Naive thymus-derived CD4-positive, alpha-beta T cell (primary cell): ENCODE data around the gene CMIP. TPM values are rescaled to one million over a fixed set of nuclear protein-coding genes. Genes with fewer than 3 reads are reported as not detected.

Experiments used
- ATAC-seq: fragments of 150-1000 bp; cut with Tn5 transposase; 2 replicates; pipeline ENCODE4 v1.10.0; 2021; ENCODE audit warnings: mild to moderate bottlenecking, moderate library complexity
- CTCF ChIA-PET: fragments of 350-600 bp; sonication (Branson Sonifier 250); formaldehyde crosslinking; loops from one replicate; lab custom pipeline; 2021; ENCODE audit warnings: antibody characterized with exemption; lab: Charles Lee
- POLR2A ChIA-PET: fragments of 350-600 bp; sonication (Branson Sonifier 250); formaldehyde crosslinking; loops from one replicate; lab custom pipeline; 2021; ENCODE audit warnings: antibody characterized with exemption, inconsistent platforms; lab: Charles Lee
- DNase-seq, 9 donors: peaks; one replicate each; pipeline versions ENCODE4 v3.0.0 to v3.0.0-alpha.2; 2020 to 2022; ENCODE audit warnings: mixed read lengths in 1 of 9
- H3K27ac ChIP-seq: one replicate; pipeline ENCODE4 v1.7.0; 2013; ENCODE audit warnings: mild to moderate bottlenecking, low read depth, low read length, moderate library complexity
- H3K27me3 ChIP-seq, 2 donors: one replicate each; pipeline ENCODE4 v1.7.0; 2013; ENCODE audit warnings: low read length in 2 of 2, mild to moderate bottlenecking in 2 of 2, moderate library complexity in 2 of 2; ENCODE audit not compliant: control insufficient read depth in 2 of 2, insufficient read depth in 2 of 2
- H3K36me3 ChIP-seq, 3 experiments: 1 replicate in 2 of 3; 2 replicates in 1 of 3; pipeline ENCODE4 v1.7.0; 2013; ENCODE audit warnings: low read length in 3 of 3, mild to moderate bottlenecking in 3 of 3, moderate library complexity in 1 of 3; ENCODE audit not compliant: insufficient read depth in 3 of 3, control insufficient read depth in 2 of 3
- H3K4me1 ChIP-seq, 2 donors: one replicate each; pipeline ENCODE4 v1.7.0; 2013; ENCODE audit warnings: low read length in 2 of 2, mild to moderate bottlenecking in 2 of 2, moderate library complexity in 1 of 2; ENCODE audit not compliant: control insufficient read depth in 2 of 2, insufficient read depth in 2 of 2
- H3K4me3 ChIP-seq: 2 replicates; pipeline ENCODE4 v1.7.0; 2013; ENCODE audit warnings: mild to moderate bottlenecking, low read length
- H3K9me3 ChIP-seq, 3 experiments: 1 replicate in 2 of 3; 2 replicates in 1 of 3; pipeline ENCODE4 v1.7.0; 2013; ENCODE audit warnings: low read length in 3 of 3; ENCODE audit not compliant: control insufficient read depth in 2 of 3
- H3K27ac Mint-ChIP-seq, 9 donors: one replicate each; pipeline ENCODE4 v1.8.0; 2020 to 2022; ENCODE audit warnings: mixed read lengths in 9 of 9, mild to moderate bottlenecking in 8 of 9, moderate library complexity in 5 of 9, inconsistent platforms in 2 of 9
- H3K27me3 Mint-ChIP-seq, 5 donors: one replicate each; pipeline ENCODE4 v1.8.0; 2021 to 2022; ENCODE audit warnings: mixed read lengths in 5 of 5, mild to moderate bottlenecking in 1 of 5
- H3K36me3 Mint-ChIP-seq, 5 donors: one replicate each; pipeline ENCODE4 v1.8.0; 2020 to 2022; ENCODE audit warnings: mixed read lengths in 5 of 5, mild to moderate bottlenecking in 3 of 5, inconsistent platforms in 1 of 5
- H3K4me1 Mint-ChIP-seq, 7 donors: one replicate each; pipeline ENCODE4 v1.8.0; 2020 to 2022; ENCODE audit warnings: mixed read lengths in 7 of 7, mild to moderate bottlenecking in 3 of 7, inconsistent platforms in 1 of 7
- H3K4me3 Mint-ChIP-seq, 10 donors: one replicate each; pipeline ENCODE4 v1.8.0; 2020 to 2022; ENCODE audit warnings: mild to moderate bottlenecking in 10 of 10, mixed read lengths in 10 of 10, moderate library complexity in 6 of 10, inconsistent platforms in 2 of 10
- H3K9me3 Mint-ChIP-seq, 11 donors: one replicate each; pipeline ENCODE4 v1.8.0; 2020 to 2022; ENCODE audit warnings: mixed read lengths in 11 of 11, mild to moderate bottlenecking in 4 of 11, inconsistent platforms in 1 of 11, moderate library complexity in 1 of 11
- intact Hi-C, 2 donors: fragments of 100-400 bp; cut with micrococcal nuclease; formaldehyde crosslinking; loops; one replicate each; pipeline ENCODE4 v1.15.1; 2023
- polyA plus RNA-seq, 2 donors: library from polyadenylated mRNA; unstranded; fragments of 300-500 nt; fragmentation: Illumina TruSeq; gene quantifications; one replicate each; pipeline ENCODE4 v1.2.3, GENCODE V29; 2021
- total RNA-seq, 6 experiments: library from RNA in 5 of 6; stranded (reverse) in 5 of 6; gene quantifications; 1 replicate in 5 of 6; 2 replicates in 1 of 6; pipeline ENCODE4 v1.2.3 and lab custom pipeline; 2021 to 2026

Gene CMIP
- total and polyA plus RNA-seq, 7 experiments from 2014 or later, result 0.66 to 75.4 (median 34.3) TPM

DNA sequence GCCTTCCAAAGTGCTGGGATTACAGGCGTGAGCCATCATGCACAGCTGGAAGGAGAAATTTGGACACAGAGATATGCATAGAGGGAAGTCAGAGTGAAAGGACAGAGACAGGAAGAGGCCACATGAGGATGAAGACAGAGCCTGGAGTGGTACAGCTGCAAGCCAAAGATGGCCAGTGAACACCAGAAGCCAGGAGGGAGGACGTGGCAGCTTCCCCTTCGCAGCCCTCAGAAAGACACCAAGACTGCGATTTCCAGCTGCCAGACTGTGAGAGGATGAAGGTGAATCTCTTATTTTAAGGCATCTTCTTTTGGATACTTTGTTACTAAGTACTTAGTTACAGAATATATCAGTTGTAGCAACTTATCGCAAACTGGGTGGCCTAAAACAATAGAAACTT is 274.0 kb downstream of the CMIP start:
- Mint-ChIP-seq H3K4me1 (peaks cover 35 to 58% (median 44%) of the 10 kb centered on the region in 7 donors), H3K36me3 (peaks cover 0 to 9% (median 0%) of the 10 kb centered on the region in 5 donors), H3K27ac (peak overlapping the region; percentile 51 to 94 (median 85)), H3K4me3 (peak overlapping the region; percentile 75 to 88 (median 82)), H3K27me3 (no peaks in the 10 kb centered on the region), H3K9me3 (peaks cover 0 to 7% (median 0%) of the 10 kb centered on the region in 11 donors)
- Histone ChIP-seq H3K27me3 (no peaks in the 10 kb centered on the region), H3K27ac (peak overlapping the region; percentile 55), H3K4me3 (peak overlapping the region; percentile 18), H3K9me3 (no peaks in the 10 kb centered on the region), H3K36me3 (no peaks in the 10 kb centered on the region), H3K4me1 (peaks cover 25 to 35% of the 10 kb centered on the region in 2 donors)
- no peak for DNase-seq
- POLR2A ChIA-PET, result interaction anchor here (0.6 to 1.7 kb wide), 3 partner anchors 11 to 267 kb away, joined by 4 to 8 read pairs (median 4); no protein-coding TSS in a partner anchor
- peak; percentile 17 for ATAC-seq
- CTCF ChIA-PET, result interaction anchor here (0.9 to 1.7 kb wide), 6 partner anchors 11 to 682 kb away, joined by 3 to 5 read pairs (median 4); partner anchors contain the start of gene ATMIN
- intact Hi-C loops, result loop anchor here (1.0 to 5.0 kb wide), 5 partner anchors 85 to 406 kb away; partner anchors contain the start of gene GAN (in 2 of the 2)

DNA sequence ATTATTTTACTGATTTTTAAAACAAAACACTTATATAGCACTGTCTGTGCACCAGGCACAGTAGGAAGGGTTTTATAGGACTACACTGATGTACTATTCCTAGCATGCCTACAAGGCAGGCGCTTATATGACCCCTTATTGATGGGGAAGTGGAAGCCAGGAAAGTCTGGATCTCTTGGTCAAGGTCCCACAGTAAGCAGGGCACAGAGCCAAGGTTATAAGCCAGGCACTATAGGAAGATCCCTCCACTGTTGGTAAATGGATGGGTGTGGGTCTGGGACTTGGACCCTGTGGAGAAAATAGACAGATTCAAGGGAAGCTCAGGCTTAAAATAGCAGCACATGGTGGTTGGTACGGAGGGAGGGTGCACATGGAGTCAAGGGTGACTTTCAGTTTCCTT is 275.4 kb downstream of the CMIP start:
- ChIA-PET CTCF (interaction anchor here (0.6 to 1.5 kb wide), 2 partner anchors 98 to 266 kb away, joined by 5 to 6 read pairs; no protein-coding TSS in a partner anchor), POLR2A (no interaction called here)
- Mint-ChIP-seq H3K9me3 (peaks cover 0 to 7% (median 0%) of the 10 kb centered on the region in 11 donors), H3K27me3 (no peaks in the 10 kb centered on the region), H3K36me3 (peaks cover 0 to 9% (median 0%) of the 10 kb centered on the region in 5 donors), H3K27ac (peak overlapping the region in 8 of 9 donors; percentile 34 to 87 (median 78)), H3K4me3 (peak overlapping the region in 4 of 10 donors; percentile 29 to 82 (median 78)), H3K4me1 (peaks cover 28 to 49% (median 36%) of the 10 kb centered on the region in 7 donors)
- peaks cover 19 to 29% of the 10 kb centered on the region in 2 donors for H3K4me1 ChIP-seq
- H3K4me3 ChIP-seq, result no peak overlapping the region
- H3K27ac ChIP-seq, result no peak overlapping the region
- ATAC-seq, result no peak
- no peaks in the 10 kb centered on the region for H3K36me3 ChIP-seq
- no peak for DNase-seq
- H3K27me3 ChIP-seq, result no peaks in the 10 kb centered on the region
- intact Hi-C loops, result loop anchor here (1.0 to 5.0 kb wide), 8 partner anchors 87 to 513 kb away; partner anchors contain the start of gene GAN (in 2 of the 2)
- no peaks in the 10 kb centered on the region for H3K9me3 ChIP-seq

DNA sequence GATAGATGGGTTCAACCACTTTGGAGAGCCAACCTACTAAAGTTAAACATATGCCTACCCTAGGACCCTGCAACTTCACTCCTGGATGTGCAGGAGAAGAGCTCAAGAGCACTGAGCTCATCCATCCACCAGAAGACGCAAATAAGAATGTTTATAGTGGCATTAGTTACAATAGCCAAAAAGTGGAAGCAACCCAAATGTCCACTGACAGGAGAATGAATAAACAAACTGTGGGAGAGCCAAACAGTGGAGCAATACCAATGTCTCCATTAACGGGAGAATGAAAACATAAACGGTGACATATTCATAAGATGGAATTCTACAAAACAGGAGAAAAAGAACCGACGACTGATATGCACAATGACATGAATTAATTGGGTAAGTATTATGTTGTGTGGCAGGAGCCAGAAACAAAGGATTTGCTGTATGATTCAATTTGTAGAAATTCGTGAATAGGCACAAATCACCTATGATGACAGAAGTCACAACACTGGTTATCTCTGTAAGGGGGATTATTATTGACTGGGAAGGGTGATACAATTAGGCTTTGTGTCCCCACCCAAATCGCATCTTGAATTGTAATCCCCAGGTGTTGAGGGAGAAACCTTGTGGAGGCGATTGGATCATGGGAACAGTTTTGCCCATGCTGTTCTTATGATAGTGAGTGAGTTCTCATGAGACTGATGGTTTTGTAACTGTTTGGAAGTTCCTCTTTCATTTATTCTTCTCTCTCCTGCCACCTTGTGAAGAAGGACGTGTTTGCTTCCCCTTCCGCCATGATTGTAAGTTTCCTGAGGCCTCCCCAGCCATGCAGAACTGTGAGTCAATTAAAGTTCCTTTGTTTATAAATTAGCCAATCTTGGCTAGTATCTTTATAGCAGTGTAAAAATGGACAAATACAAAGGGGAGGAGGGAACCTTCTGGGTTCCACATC is 276.6 kb downstream of the CMIP start:
- Histone ChIP-seq H3K27me3 (no peaks in the 10 kb centered on the region), H3K36me3 (no peaks in the 10 kb centered on the region), H3K4me1 (peaks cover 9 to 18% of the 10 kb centered on the region in 2 donors), H3K27ac (no peak overlapping the region), H3K4me3 (no peak overlapping the region), H3K9me3 (no peaks in the 10 kb centered on the region)
- intact Hi-C loops, result loop anchor here (5.0 kb wide), 3 partner anchors 249 to 514 kb away; no protein-coding TSS in a partner anchor
- peaks cover 15 to 37% (median 27%) of the 10 kb centered on the region in 7 donors for H3K4me1 Mint-ChIP-seq
- peaks cover 0 to 9% (median 0%) of the 10 kb centered on the region in 5 donors for H3K36me3 Mint-ChIP-seq
- CTCF ChIA-PET, result interaction anchor here (1.5 kb wide), 1 partner anchor 99 kb away, joined by 5 read pairs; no protein-coding TSS in a partner anchor
- peaks cover 0 to 7% (median 0%) of the 10 kb centered on the region in 11 donors for H3K9me3 Mint-ChIP-seq
- POLR2A ChIA-PET, result no interaction called here
- no peak overlapping the region for H3K4me3 Mint-ChIP-seq
- H3K27ac Mint-ChIP-seq, result peak overlapping the region in 6 of 9 donors; percentile 10 to 74 (median 68)
- DNase-seq (no peak), ATAC-seq (no peak)
- H3K27me3 Mint-ChIP-seq, result peaks cover 0 to 4% (median 0%) of the 10 kb centered on the region in 5 donors

- H3K27ac ChIP-seq, result no peak overlapping the region
- no peak overlapping the region for H3K4me3 ChIP-seq
- Mint-ChIP-seq H3K27me3 (peaks cover 0 to 4% (median 0%) of the 10 kb centered on the region in 5 donors), H3K9me3 (peaks cover 0 to 7% (median 0%) of the 10 kb centered on the region in 11 donors), H3K36me3 (peaks cover 0 to 9% (median 0%) of the 10 kb centered on the region in 5 donors), H3K4me3 (no peak overlapping the region), H3K27ac (peak overlapping the region in 2 of 9 donors; percentile 19 to 67), H3K4me1 (peaks cover 6 to 21% (median 12%) of the 10 kb centered on the region in 7 donors)
- H3K27me3 ChIP-seq, result no peaks in the 10 kb centered on the region
- no peaks in the 10 kb centered on the region for H3K9me3 ChIP-seq
- intact Hi-C loops, result loop anchor here (1.0 to 5.0 kb wide), 7 partner anchors 15 to 516 kb away; no protein-coding TSS in a partner anchor
- DNase-seq, result peak in 7 of 9 donors; percentile 51 to 72 (median 69)
- ATAC-seq, result peak; percentile 86
- ChIA-PET CTCF (interaction anchor here (0.6 to 2.3 kb wide), 11 partner anchors 8 to 413 kb away, joined by 3 to 21 read pairs (median 5); no protein-coding TSS in a partner anchor), POLR2A (no interaction called here)
- no peaks in the 10 kb centered on the region for H3K4me1 ChIP-seq
- no peaks in the 10 kb centered on the region for H3K36me3 ChIP-seq
Observed at GRCh38 chr16:81723098-81723723, 278.6 kb downstream of the CMIP start.

DNA sequence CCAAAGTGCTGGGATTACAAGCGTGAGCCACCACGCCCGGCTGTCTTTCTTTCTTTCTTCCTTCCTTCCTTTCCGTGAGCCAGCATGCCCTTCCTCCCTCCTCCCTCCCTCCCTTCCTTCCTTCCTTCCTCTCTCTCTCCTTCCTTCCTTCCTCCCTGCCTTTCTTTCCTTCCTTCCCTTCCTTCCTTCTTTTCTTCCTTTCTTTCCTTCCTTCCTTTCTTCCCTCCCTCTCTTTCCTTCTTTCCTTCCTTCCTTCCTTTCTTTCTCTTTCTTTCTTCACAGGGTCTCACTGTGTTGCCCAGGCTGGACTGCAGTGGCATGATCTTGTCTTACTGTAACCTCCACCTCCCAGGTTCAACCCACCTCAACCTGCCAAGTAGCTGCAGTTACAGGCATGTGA is 283.8 kb downstream of the CMIP start:
- Mint-ChIP-seq H3K27ac (peak overlapping the region in 6 of 9 donors; percentile 8 to 82 (median 42)), H3K4me3 (peak overlapping the region in 1 of 10 donors; percentile 61), H3K27me3 (peaks cover 0 to 8% (median 0%) of the 10 kb centered on the region in 5 donors), H3K9me3 (peaks cover 0 to 1% (median 0%) of the 10 kb centered on the region in 11 donors), H3K36me3 (no peaks in the 10 kb centered on the region), H3K4me1 (peaks cover 12 to 18% (median 17%) of the 10 kb centered on the region in 7 donors)
- H3K4me1 ChIP-seq, result peaks cover 3 to 8% of the 10 kb centered on the region in 2 donors
- H3K9me3 ChIP-seq, result no peaks in the 10 kb centered on the region
- no peaks in the 10 kb centered on the region for H3K36me3 ChIP-seq
- ChIA-PET CTCF (interaction anchor here (1.0 to 1.7 kb wide), 2 partner anchors 9 to 103 kb away, joined by 3 to 6 read pairs; no protein-coding TSS in a partner anchor), POLR2A (no interaction called here)
- DNase-seq (no peak), ATAC-seq (no peak)
- no peaks in the 10 kb centered on the region for H3K27me3 ChIP-seq
- no peak overlapping the region for H3K4me3 ChIP-seq
- no peak overlapping the region for H3K27ac ChIP-seq
- intact Hi-C loops, result no loop called here
